Measurements from ENCODE around the gene MYL3.
A peak's percentile ranks its signal among the peaks of the same experiment; 100 is the strongest.
"Not testable (repeated sequence)": the region's sequence is repeated elsewhere in the genome, so short reads cannot be mapped to it uniquely, and the experiment has no call there.

Gene MYL3

DNA sequence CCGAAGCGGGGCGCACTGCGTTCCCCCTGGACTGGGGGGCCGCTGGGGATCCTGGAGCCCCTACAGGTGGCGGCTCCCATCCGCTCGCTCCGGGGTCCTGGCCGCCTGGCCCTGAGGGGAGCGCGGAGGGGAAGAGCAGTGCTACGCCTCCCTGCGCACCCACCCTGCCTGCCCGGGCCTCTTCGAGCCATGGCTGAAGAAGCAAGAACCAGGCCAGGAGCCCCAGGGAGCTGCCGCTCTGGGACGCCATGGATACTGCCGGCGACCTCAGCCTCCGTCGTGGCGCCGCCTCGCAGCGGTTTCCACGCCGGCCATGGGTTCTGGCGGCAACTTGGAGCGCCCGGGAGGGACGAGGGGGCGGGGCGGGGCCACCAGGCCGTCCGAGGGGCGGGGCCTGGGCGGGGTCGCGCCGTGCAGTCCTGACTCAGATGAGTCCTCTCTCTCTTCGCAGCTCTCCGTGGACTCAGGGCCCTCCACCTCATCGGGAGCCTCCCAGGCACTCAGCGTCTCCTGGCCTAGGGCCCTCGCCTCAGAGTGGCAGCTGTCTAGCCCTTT is 50.9 kb downstream of the MYL3 start:
- H3K27ac ChIP-seq (ENCODE audit: low read depth, low read length), result no peak overlapping the region
- peak overlapping the region; percentile 60 for H3K4me3 ChIP-seq (ENCODE audit: low read depth, low read length)
- H3K4me1 ChIP-seq (ENCODE audit: control insufficient read depth, insufficient read depth, low read length), result peaks cover 5% of the 10 kb centered on the region; the same call in 1 of the 2 replicates
- no peak overlapping the region for H3K9ac ChIP-seq (ENCODE audit: low read depth, low read length)
- no peaks in the 10 kb centered on the region for H3K36me3 ChIP-seq (ENCODE audit: control insufficient read depth, insufficient read depth, low read length)
- no peaks in the 10 kb centered on the region for H3K9me3 ChIP-seq (ENCODE audit: control insufficient read depth, insufficient read depth, low read length)
- peaks cover 23% of the 10 kb centered on the region for H3K27me3 ChIP-seq (ENCODE audit: control insufficient read depth, insufficient read depth, low read length)

- Histone ChIP-seq H3K9ac (ENCODE audit: low read depth, low read length) (no peak overlapping the region), H3K27me3 (ENCODE audit: control insufficient read depth, insufficient read depth, low read length) (peaks cover 23% of the 10 kb centered on the region), H3K9me3 (ENCODE audit: control insufficient read depth, insufficient read depth, low read length) (no peaks in the 10 kb centered on the region), H3K4me3 (ENCODE audit: low read depth, low read length) (peak overlapping the region; percentile 60), H3K4me1 (ENCODE audit: control insufficient read depth, insufficient read depth, low read length) (peaks cover 5% of the 10 kb centered on the region; the same call in 1 of the 2 replicates), H3K27ac (ENCODE audit: low read depth, low read length) (no peak overlapping the region), H3K36me3 (ENCODE audit: control insufficient read depth, insufficient read depth, low read length) (no peaks in the 10 kb centered on the region)
These were observed 51.5 kb downstream of the MYL3 start for GRCh38 chr3:46811615-46812236.

DNA sequence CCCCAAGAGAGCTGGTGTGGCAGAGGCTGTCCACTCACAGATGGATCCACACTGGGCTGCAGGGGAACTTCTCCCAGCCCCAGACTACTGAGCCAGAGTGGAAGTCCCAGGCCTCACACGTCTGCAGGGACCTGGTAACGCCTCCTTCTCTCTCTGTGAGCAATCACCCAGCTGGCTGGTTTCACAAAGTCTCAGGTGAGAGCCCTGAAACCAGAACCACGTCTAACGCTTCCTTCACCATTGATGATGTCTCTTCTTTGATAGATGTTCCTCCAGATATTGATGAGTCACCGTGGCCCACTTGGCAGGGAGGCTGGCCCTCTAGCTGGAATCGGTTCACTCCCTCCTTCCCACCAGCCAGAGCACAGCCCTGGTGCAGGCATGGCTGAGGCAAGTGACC is 54.5 kb downstream of the MYL3 start:
- H3K9me3 ChIP-seq (ENCODE audit: control insufficient read depth, insufficient read depth, low read length); H3K4me3 ChIP-seq (ENCODE audit: low read depth, low read length); H3K36me3 ChIP-seq (ENCODE audit: control insufficient read depth, insufficient read depth, low read length); H3K27ac ChIP-seq (ENCODE audit: low read depth, low read length); H3K9ac ChIP-seq (ENCODE audit: low read depth, low read length); H3K4me1 ChIP-seq (ENCODE audit: control insufficient read depth, insufficient read depth, low read length): not testable (repeated sequence)
- peaks cover 13% of the 10 kb centered on the region for H3K27me3 ChIP-seq (ENCODE audit: control insufficient read depth, insufficient read depth, low read length)
